Keratinocyte (primary cell): Measurements from ENCODE around the gene BMP8B. TPM values are rescaled to one million over a fixed set of nuclear protein-coding genes. Genes with fewer than 3 reads are reported as not detected.
A peak's percentile ranks its signal among the peaks of the same experiment; 100 is the strongest.

ENCODE experiments used
- DNase-seq: peaks from one replicate; pipeline ENCODE4 v3.0.0-alpha.2; 2011; ENCODE audit warnings: low read depth, missing footprints, low spot score
- FAIRE-seq: peaks from 2 replicates; lab custom pipeline; 2011; peaks lifted over from hg19 to GRCh38; lab: Jason Lieb, UNC
- H2AFZ ChIP-seq: 2 replicates; pipeline ENCODE4 v1.6.0; 2012; ENCODE audit warnings: low read length, control low read depth, inconsistent platforms; ENCODE audit not compliant: control insufficient read depth
- H3K27ac ChIP-seq: 2 replicates; pipeline ENCODE4 v1.5.1; 2011; ENCODE audit warnings: low read length; ENCODE audit not compliant: control insufficient read depth, insufficient read depth
- H3K27me3 ChIP-seq: 3 replicates; pipeline ENCODE4 v1.6.0; 2011; ENCODE audit warnings: low read length; ENCODE audit not compliant: control insufficient read depth, insufficient read depth; ENCODE audit errors: extremely low read depth
- H3K36me3 ChIP-seq, 2 experiments: 2 replicates in 1 of 2; 3 replicates in 1 of 2; pipeline ENCODE4 v1.5.1; 2011; ENCODE audit warnings: low read length in 2 of 2, mild to moderate bottlenecking in 1 of 2; ENCODE audit not compliant: control insufficient read depth in 2 of 2, insufficient read depth in 2 of 2; ENCODE audit errors: extremely low read depth in 1 of 2
- H3K4me1 ChIP-seq: 3 replicates; pipeline ENCODE4 v1.5.1; 2011; ENCODE audit warnings: low read length; ENCODE audit not compliant: control insufficient read depth, insufficient read depth; ENCODE audit errors: extremely low read depth
- H3K4me2 ChIP-seq: 3 replicates; pipeline ENCODE4 v1.6.0; 2011; ENCODE audit warnings: low read depth, low read length; ENCODE audit not compliant: control insufficient read depth, insufficient read depth; ENCODE audit errors: extremely low read depth
- H3K4me3 ChIP-seq, 3 experiments: fragments of 200-600 bp in 1 of 3; sonication (generic) in 1 of 3; 2 replicates in 2 of 3; 3 replicates in 1 of 3; pipeline ENCODE4 v1.5.1; 2011 to 2016; ENCODE audit warnings: low read length in 3 of 3, mild to moderate bottlenecking in 3 of 3, control low read depth in 2 of 3, inconsistent platforms in 1 of 3, low read depth in 1 of 3, mixed read lengths in 1 of 3, mixed run types in 1 of 3, moderate library complexity in 1 of 3; ENCODE audit not compliant: control insufficient read depth in 2 of 3, insufficient read depth in 2 of 3; ENCODE audit errors: extremely low read depth in 1 of 3
- H3K79me2 ChIP-seq: 2 replicates; pipeline ENCODE4 v1.6.0; 2012; ENCODE audit warnings: low read length; ENCODE audit not compliant: control insufficient read depth, insufficient read depth
- H3K9ac ChIP-seq: 3 replicates; pipeline ENCODE4 v1.6.0; 2011; ENCODE audit warnings: low read length; ENCODE audit not compliant: control insufficient read depth, insufficient read depth; ENCODE audit errors: extremely low read depth
- H3K9me1 ChIP-seq: 3 replicates; pipeline ENCODE4 v1.6.0; 2011; ENCODE audit warnings: low read length; ENCODE audit not compliant: control insufficient read depth, insufficient read depth; ENCODE audit errors: extremely low read depth
- H3K9me3 ChIP-seq: 2 replicates; pipeline ENCODE4 v1.5.1; 2012; ENCODE audit warnings: low read depth, low read length; ENCODE audit not compliant: control insufficient read depth
- H4K20me1 ChIP-seq: 3 replicates; pipeline ENCODE4 v1.6.0; 2011; ENCODE audit warnings: low read length; ENCODE audit not compliant: control insufficient read depth, insufficient read depth; ENCODE audit errors: extremely low read depth
- EZH2 ChIP-seq: IDR thresholded peaks from one replicate; pipeline ENCODE4 v1.6.1; 2012; ENCODE audit warnings: inconsistent platforms, mild to moderate bottlenecking, low read length, moderate library complexity
- dilution Hi-C: fragments of 300-500 bp; cut with MboI; formaldehyde crosslinking; loops from one replicate; pipeline ENCODE4 v1.7.0; 2020; ENCODE audit warnings: low sequenced_read_pairs; ENCODE audit not compliant: extremely low pct_ligation_motif_present
- polyA plus RNA-seq, 5 experiments: library from polyadenylated mRNA; depleted of rRNA in 3 of 5; stranded (reverse) in 3 of 5; stranded (forward) in 1 of 5; unstranded in 1 of 5; fragments of >200 nt; gene quantifications; 1 replicate in 1 of 5; 2 replicates in 3 of 5; 3 replicates in 1 of 5; pipeline versions ENCODE4 v1.2.1 to v1.2.3, GENCODE V29; 2011 to 2012; ENCODE audit warnings: missing spikeins in 2 of 5, low read depth in 1 of 5, low replicate concordance in 1 of 5
- TF ChIP-seq, protein P1 (sequence below), 3 experiments: IDR thresholded peaks in 1 of 3; conservative IDR thresholded peaks in 1 of 3; optimal IDR thresholded peaks in 1 of 3; 2 replicates in 2 of 3; 3 replicates in 1 of 3; pipeline versions ENCODE3 to v1.5.1; 2011; ENCODE audit warnings: low read length in 3 of 3, mild to moderate bottlenecking in 3 of 3, moderate library complexity in 2 of 3, control low read depth in 1 of 3, inconsistent platforms in 1 of 3; ENCODE audit not compliant: insufficient read depth in 2 of 3; ENCODE audit errors: extremely low read depth in 1 of 3

BMP8B gene
- polyA plus RNA-seq, 1 donor (not counting 4 experiments of a cell fraction or from before 2014, with no cell fraction given) = 0.04 TPM

DNA sequence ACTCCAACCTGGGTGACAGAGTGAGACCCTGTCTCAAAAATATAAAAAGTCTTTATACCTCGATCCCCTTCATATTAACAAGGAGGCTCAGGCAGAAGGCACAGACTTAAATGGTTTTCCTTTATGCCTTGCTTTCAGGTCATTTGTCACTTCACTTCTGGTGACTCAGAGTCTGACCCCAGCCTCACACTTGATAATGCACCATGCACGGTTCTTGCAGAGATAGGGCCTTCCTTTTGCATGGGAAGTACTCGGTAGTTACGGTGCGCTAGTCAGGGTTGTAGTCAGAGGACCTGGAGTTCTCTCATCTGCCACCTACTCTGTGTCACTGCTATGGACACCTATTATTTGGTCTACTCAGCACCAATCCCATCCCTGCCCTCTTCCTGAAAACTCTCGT is 43.6 kb upstream of the BMP8B start:
- Histone ChIP-seq H3K4me2 (no peak overlapping the region), H3K27me3 (no peaks in the 10 kb centered on the region), H3K9me1 (no peaks in the 10 kb centered on the region), H2AFZ (no peak overlapping the region), H4K20me1 (no peaks in the 10 kb centered on the region), H3K4me3 (no peak overlapping the region), H3K9me3 (no peaks in the 10 kb centered on the region), H3K4me1 (peaks cover 21% of the 10 kb centered on the region), H3K79me2 (no peaks in the 10 kb centered on the region), H3K27ac (no peak overlapping the region), H3K36me3 (peaks cover 0 to 6% of the 10 kb centered on the region in 2 experiments), H3K9ac (no peak overlapping the region)
- no peak for TF ChIP-seq EZH2
- TF ChIP-seq, protein P1, sequence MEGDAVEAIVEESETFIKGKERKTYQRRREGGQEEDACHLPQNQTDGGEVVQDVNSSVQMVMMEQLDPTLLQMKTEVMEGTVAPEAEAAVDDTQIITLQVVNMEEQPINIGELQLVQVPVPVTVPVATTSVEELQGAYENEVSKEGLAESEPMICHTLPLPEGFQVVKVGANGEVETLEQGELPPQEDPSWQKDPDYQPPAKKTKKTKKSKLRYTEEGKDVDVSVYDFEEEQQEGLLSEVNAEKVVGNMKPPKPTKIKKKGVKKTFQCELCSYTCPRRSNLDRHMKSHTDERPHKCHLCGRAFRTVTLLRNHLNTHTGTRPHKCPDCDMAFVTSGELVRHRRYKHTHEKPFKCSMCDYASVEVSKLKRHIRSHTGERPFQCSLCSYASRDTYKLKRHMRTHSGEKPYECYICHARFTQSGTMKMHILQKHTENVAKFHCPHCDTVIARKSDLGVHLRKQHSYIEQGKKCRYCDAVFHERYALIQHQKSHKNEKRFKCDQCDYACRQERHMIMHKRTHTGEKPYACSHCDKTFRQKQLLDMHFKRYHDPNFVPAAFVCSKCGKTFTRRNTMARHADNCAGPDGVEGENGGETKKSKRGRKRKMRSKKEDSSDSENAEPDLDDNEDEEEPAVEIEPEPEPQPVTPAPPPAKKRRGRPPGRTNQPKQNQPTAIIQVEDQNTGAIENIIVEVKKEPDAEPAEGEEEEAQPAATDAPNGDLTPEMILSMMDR (optimal IDR thresholded peaks at IDR 0.05 in 1 of 3, IDR thresholded peaks at IDR 0.05 in 1 of 3, conservative IDR thresholded peaks at IDR 0.05 in 1 of 3; ENCODE audit: extremely low read depth in 1 of 3, insufficient read depth in 2 of 3, low read length in 3 of 3) = no peak
- DNase-seq (no peak), FAIRE-seq (no peak)
- dilution Hi-C loops = no loop called here

DNA sequence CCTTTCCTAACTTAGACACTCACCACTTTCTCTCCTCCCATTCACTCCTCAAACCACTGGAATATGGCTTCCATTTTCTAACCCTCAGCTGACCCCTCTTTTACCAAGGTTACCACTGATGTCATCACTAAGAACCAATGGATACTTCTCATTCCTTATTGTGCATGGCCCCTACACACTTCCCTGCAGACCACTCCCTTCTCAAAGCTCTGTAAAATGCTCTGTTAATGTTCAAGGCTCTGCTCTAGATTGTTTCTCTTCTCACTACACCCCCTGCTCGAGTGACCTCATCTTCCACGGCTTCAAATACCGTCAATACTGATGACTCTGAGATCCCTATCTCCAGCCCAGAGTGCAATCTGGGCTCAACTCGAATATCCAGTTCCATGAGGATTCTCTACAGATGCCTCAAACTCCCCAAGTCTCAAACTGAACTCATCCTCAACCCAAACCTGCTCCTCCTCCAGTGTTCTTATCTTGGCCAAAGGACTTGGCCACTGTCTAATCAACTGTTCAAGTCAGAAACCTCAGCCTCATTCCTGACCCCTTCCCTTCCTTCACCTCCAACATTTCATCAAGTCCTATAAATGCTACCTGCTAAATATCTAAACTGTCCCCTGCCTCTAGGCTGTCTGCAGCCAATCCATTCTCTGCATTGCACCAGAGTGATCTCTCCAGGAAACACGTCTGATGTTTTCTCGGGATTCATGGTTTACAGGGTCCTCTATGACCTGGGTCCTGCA is 41.3 kb upstream of the BMP8B start:
- Histone ChIP-seq H2AFZ (peak overlapping the region; percentile 47), H3K79me2 (no peaks in the 10 kb centered on the region), H3K9me3 (no peaks in the 10 kb centered on the region), H3K4me3 (no peak overlapping the region), H3K36me3 (no peaks in the 10 kb centered on the region), H3K9ac (no peak overlapping the region), H4K20me1 (no peaks in the 10 kb centered on the region), H3K9me1 (no peaks in the 10 kb centered on the region), H3K4me2 (peak overlapping the region; percentile 3), H3K27me3 (no peaks in the 10 kb centered on the region), H3K27ac (no peak overlapping the region), H3K4me1 (peaks cover 21% of the 10 kb centered on the region)
- DNase-seq = no peak
- dilution Hi-C loops = no loop called here
- TF ChIP-seq EZH2 = no peak
- TF ChIP-seq, protein P1 (optimal IDR thresholded peaks at IDR 0.05 in 1 of 3, IDR thresholded peaks at IDR 0.05 in 1 of 3, conservative IDR thresholded peaks at IDR 0.05 in 1 of 3; ENCODE audit: extremely low read depth in 1 of 3, insufficient read depth in 2 of 3, low read length in 3 of 3) = no peak
- FAIRE-seq = no peak
